Limb (tissue), 2 donors: ENCODE data around the gene MROH7.

Experiments
- DNase-seq, 2 donors: peaks; one replicate each; pipeline ENCODE4 v3.0.0-alpha.2; 2016; ENCODE audit errors: extremely low spot score in 2 of 2

The MROH7 gene

DNA sequence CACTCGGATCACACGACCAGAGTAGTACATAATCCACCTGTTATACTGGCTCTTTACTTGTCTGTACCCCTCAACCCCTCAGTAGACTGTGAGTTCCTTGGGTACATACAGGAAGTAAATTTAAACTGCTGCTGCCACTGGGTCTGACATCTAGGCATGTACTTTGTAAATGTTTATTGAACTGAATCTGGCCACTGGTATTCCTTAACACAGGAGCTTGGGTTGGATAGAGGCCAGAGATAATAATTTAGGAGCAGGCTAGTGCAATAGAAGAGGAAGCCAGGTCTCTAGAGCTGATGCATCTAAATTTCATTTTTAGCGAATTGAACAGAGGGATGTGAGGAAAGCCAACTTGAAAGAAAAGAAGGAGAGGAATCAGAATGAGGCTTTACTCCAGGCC lies 86.4 kb downstream of the MROH7 start:
- no peak for DNase-seq

DNA sequence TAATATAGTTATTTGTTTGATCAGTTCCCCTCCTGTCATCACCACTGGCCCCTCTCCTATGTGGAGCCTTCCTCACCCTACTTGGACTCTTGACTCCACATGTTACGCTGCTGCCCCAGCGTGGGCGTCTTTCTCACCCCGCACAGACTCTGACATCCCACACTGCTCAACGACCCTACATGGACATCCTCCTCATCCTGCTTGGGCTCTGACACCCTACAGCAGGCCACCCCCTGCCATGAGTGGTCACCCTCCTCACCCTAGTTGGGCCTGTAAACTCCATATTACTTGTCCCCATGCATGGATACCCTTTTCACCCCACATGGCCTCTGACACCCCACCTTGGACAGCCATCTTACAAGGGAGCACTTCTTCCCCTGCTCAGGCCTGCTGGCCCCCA lies 95.1 kb downstream of the MROH7 start:
- DNase-seq = no peak

DNA sequence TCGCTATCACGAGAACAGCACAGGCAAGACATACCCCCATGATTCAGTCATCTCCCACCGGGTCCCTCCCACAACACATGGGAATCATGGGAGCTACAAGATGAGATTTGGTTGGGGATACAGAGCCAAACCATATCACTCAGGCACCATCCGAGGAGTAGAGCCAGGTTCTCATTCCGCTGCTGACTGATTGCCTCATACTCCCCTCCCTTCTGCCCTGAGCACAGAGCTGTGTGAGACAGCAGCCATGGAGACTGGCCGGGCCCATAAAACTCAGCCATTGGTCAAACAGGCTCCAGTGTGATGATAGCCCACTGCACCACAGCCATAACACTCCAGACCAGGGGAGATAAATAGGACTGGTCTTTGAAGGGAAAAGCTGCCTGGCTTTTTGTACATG lies 96.7 kb downstream of the MROH7 start:
- DNase-seq = no peak

DNA sequence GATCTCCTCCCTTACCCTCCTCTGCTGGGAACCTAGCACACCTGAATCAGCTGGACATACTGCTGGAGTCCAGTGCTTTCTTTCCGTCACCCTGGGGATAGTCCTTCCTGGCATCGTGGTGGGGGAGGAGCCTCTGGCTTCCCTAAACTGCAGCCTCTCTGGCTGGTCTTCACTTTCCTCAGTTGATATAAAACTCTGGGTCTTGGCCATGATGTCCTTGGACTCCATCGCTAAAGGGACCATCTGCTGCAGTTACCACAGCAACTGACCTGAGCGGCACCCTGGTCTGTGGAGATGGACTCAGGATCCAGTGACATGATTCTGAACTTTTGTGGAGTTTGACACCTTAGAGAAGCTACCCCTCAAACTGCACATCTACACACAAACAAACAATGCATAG lies 99.9 kb downstream of the MROH7 start:
- no peak for DNase-seq

DNA sequence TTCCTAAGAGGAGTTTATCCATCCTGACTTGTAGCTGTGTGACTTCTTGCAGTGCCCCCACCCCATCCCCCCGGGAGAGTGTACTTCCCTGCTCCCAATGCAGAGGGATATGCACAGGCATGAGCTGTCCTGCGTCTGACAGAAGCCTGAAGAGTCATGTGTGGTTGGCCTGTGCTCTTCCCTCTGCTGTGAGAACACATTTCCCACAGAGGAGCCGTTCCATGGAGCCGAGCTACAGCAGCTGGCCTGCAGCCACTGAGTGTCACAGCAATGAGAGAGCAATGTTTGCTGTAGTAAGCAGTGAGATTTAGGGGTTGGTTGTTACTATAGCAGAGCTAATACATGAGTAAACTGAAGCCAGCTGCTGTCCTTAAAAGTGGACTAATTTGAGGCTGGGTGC lies 100.7 kb downstream of the MROH7 start:
- no peak for DNase-seq

DNA sequence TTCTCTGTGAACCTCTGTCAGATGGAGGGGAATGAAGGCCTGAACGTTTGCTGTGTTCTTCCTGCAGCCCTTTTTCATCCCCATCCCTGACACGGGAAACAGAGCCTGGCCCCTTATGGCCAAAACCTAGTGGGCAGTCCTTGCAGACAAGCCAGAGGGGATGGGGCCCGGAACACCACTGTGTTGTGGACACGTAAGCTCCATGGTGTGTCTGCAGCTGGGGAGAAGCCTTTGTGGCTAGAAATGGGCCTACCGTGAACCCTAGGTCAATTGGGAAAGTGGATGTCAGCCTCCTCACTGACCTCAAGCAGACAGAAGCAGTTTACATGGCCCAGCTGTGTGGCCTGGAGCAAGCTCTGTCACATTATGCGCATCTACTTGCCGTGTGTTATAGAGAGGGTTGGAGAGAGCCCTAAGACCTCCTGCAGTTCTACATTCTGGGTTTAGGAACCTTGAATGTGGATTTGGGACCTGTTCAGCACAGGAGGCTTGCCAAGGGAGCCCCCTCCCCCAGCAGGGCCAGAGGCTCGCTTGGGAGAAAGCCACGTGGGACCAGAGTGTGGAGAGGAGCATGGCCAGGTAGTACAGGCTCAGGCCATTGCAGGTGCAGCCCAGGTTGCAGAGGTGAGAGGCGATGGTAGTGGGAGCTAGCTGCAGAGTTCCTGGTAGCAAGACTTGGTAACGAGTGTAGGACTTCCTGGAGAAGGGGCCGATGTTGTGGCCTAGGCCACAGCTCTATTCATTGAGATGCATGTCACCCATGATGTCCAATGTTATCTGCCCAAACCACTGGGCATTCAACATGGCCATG lies 102.0 kb downstream of the MROH7 start:
- DNase-seq = no peak

DNA sequence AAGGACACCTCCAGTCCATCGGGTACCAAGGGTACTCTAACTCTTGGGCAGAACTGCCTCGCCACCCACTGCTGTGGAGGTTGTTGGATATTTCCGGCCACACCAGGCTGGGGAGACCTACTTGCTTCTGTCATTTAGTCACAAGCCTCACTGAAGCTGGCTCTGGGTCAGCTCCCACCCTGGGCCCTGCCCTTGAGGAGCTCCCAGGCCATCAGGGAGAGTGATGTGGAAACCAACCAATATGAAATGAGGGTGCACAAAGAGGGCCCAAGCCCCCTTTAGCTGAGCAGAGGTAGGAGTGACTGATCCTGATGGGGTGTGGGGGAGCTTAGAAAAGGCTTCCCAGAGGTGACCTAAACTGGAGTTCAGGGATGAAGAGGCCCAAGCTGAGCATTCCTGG lies 103.1 kb downstream of the MROH7 start:
- no peak for DNase-seq

DNA sequence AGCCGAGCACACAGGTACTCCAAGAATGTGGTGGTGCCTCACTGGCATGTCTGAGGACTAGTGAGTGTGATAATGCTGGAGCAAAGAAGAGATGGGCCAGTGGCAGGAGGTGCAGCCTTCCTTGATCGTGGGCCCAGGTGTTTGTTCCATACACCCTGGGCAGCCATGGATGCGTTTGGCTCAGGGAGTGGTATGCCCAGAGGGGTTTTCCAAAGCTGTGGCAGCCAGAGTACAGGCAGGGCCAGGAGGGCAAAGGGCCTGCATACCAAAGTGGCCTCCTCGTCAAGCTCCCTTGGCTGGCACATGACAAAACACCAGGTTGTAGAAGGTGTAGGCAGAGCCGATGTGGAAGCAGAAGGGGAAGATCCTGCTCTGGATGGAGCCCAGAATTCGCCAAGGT lies 103.7 kb downstream of the MROH7 start:
- no peak for DNase-seq

DNA sequence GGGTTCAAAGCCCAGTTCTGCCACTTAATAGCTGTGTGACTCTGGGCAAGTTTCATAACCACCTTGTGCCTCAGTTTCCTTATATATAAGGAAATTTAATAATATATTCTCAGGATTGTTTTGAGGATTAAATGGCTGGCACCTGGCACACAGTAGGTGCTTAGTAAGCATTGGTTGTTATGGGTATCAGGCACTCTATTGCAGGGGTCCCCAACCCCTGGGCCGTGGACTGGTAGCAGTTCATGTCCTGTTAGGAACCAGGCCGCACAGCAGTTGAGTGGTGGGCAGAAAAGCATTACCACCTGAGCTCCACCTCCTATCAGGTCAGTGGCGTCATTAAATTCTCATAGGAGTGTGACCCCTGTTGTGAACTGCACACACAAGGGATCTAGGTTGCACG lies 104.3 kb downstream of the MROH7 start:
- no peak for DNase-seq

DNA sequence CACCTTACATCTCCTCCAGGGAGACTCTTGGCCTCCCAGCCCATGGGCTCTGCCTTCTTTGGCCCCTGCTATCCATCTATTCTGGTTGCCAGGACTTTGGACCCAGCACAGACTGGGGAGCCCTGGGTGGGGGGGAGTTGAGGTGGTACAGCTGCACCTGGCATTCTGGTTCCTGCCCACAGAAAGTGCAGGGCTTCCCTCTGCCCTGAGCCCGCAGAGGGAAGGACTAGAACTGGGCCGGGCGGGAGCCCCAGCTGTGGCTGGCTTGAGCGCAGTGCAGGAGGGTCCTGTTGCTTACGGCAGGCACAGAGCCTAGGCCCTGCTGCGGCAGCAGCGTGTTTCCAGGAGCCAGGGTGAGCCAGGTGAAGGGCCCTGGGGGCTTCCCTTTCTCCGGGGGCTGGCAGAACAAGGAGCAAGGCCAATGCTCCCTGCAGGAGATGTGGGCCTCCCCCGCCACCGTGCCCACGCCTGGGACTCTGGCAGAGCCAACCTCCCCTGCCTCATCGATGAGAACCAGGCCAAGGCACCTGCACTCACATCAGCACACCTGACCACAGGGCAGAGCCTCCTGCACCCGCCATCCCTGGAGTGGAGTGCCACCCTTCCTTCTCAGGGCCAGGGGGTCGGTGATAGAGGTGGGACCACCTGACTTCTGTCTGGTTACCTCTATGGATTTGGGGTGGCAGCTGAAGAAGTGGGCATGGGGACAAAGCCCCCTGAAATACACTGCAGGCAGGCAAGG lies 106.7 kb downstream of the MROH7 start:
- no peak for DNase-seq

DNA sequence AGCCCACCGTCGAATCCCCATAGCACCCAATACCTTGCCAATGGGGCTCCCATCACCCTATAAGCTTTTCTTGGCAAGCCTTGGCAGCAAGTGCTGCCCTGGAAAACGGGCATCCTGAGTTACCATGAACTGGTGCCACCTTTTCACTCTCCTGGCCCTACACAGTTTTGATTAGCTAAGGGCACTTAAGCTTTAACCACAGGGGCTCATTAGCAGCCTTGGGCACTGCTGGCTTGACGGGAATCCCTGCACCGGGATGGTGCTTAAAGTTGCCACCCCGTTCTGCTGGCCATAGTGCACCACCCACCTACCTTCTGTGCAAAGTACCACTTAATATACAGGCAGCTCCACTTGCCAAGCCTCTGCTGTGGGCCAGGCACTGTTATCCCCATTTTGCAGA lies 109.0 kb downstream of the MROH7 start:
- no peak for DNase-seq

DNA sequence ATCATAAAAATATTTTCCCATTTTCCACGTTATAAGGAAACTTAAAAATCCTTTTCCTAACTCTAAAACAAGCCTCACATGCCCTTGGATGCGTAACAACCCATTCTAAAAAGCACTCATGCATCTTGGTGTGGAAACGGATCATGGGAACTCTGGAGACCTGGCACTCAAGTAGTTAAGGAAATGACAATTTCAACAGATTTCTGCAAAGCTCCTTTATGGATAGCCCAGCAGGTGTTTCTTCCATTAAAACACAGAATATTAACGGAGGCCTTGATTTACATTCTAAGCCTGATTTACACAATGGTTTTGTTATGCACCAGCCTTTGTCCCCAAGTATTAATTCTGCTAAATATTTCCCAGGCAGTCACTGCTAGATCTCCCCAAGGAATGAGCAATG lies 109.8 kb downstream of the MROH7 start:
- no peak for DNase-seq

DNA sequence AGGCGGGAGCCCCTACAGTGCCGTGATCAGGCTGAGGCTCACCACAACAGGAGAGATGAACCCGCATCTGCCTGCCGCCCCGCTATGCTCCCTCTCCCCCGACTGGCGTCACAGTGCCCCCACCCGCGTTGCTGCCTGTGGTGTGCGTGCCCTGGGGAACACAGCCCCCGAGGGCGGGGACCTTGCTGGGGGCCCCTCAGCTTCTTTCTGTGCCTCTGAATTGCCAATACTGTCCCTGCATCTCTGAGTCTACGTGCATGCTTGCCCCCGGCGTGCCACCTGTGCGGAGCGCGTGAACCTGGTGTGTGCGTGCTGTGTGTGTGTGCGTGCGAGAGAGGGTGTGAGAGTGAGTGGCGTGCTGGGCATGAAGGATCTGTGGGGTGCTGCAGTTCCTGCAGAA lies 112.5 kb downstream of the MROH7 start:
- no peak for DNase-seq

DNA sequence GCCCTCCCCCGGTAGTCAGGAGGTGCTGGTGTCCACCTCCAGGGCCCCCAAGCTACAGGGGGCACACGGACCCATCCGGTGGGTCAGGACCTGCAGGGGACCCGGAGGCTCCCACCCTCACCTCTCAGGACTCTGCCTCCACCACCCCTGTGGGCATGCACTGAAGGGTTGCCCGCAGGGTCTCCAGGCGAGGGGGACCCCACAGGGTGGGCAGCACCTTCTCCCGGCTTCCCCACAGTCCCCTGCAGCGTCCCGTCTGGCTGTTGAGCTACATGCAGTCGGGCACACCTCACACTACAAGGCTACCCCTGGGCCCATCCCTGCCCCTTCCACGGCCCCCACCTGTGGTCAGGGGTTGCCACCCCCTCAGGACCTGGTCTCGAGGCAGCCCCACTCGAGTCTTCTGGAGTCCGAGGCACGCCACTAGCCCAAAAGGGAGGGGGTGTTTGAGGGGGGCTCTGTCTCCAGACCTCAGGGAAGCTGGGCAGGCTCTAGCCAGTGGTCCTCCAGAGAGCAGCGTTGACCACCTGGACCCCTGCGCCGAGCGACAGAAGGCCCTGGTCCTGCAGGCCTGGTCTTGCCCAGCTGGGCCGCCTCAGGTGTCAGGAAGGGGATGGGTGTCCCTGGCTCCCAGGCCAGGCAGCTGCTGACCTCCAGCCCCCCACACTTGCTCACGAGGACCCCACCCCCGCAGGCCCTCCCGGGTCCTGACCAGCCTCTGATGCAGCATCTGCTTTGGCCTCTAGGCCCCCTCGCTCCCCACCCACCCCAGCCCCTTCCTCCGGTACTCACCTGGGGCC lies 113.1 kb downstream of the MROH7 start:
- no peak for DNase-seq

DNA sequence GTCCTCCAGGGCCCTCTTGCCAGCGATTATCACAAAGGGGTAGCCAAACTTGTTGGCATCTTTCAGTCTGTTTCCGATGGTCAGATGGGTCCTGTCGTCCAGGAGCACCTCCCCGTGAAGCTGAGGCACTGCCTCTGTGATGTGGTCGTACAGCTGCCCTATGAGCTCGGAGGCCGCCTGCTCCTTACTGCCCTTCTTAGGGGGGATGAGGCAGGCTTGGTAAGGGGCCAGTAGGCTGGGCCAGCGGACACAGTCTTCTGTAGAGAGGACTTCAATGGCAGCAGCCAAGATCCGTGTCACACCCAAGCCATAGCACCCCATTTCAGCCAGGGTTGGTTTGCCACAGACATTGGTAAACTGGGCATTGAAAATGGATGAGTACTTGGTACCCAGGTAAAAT lies 116.2 kb downstream of the MROH7 start:
- no peak for DNase-seq

DNA sequence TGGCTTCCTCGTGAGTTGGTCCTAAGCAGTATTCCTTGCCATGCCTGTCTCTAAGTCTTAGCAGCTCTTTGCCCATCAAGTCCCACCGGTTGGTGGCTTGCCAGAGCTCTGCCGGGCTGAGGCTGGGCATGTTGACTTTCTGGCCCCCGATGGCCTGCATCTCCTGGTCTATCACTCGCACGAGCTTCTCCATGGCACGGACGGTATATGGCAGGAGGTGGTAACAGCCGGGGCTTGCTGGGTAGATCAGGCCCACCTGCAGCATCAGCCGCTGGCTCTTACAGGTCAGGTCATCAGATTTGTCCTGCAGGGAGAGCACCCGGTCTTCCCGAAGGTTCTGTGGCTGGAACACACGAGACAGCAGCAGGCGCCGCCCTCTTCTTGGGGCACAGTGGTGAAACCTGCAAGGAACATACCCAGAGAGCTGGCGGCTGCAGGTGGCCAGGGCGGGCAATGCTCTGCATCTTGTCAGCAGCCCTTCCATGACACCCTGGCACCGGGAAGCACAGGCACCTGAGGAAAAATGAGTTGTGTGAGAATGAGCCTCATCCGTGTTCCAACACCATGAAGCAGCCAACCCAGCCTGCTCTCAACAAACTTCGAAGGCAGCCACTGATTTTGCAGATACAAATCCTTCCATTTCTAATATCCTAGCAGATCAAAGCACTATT lies 117.2 kb downstream of the MROH7 start:
- no peak for DNase-seq
